Gastroesophageal sphincter (tissue), 3 donors: Measurements from ENCODE around the gene RASSF1.

Source experiments
- EP300 ChIP-seq: sonication (generic); formaldehyde crosslinking; IDR thresholded peaks from one replicate; pipeline ENCODE4 v1.6.1; 2017; ENCODE audit warnings: antibody characterized with exemption, mild to moderate bottlenecking
- POLR2A ChIP-seq, 2 donors: fragments of 450-650 bp; IDR thresholded peaks; one replicate each; pipeline ENCODE4 v1.6.1; 2017; ENCODE audit warnings: antibody characterized with exemption in 2 of 2, mild to moderate bottlenecking in 2 of 2, moderate library complexity in 1 of 2
- POLR2AphosphoS5 ChIP-seq: sonication (generic); formaldehyde crosslinking; IDR thresholded peaks from one replicate; pipeline ENCODE4 v1.6.1; 2017; ENCODE audit warnings: antibody characterized with exemption
- TF ChIP-seq, protein P1 (sequence below), 4 experiments: fragments of 200-600 bp in 2 of 4; fragments of 450-650 bp in 2 of 4; sonication (generic) in 1 of 4; IDR thresholded peaks; one replicate each; pipeline ENCODE4 v1.5.1; 2017 to 2019; ENCODE audit warnings: antibody characterized with exemption in 4 of 4, mild to moderate bottlenecking in 2 of 4, moderate library complexity in 2 of 4

DNA sequence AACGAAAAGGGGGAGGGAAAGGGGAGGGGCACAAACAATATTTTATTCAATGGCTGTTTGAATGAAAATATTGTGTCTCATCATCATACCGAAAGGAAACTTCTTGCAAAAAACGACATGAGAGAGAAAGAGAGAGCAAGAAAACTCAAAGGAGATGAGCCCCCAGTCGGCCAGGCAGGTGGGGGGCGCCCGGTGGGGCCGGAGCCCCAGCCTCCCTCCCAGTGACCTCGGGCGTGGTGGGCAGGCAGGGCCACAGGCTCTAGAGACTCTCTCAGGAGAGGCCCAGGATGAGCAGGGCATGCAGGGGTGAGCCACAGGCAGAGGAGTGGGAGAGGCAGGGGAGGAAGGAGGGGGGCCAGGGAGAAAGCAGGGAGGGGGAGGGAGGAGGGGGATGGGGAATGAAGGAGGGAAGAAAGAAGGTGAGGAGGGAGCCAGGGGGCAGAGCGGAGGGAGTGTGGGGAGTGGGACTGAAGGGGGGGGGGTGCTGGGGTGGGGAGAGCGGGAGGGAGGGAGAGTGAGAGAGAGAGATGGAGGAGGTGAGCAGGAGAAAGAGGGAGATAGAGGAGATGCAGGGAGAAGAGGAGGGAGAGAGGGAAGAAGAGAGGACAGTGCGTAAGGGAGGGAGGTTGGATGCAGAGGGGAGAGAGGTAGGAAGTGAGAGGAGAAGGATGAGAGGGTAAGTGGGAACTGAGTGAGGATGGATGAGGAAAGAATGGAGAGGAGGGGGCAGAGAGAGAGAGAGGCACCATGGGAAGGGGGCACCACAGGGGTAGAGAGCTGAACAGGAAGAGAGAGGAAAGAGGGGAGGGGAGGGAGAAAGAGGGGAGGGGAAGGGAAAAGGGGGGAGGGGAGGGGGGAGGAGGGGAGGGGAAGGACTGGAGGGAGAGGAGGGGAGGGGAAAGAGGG is 32.8 kb upstream of the RASSF1 start:
- TF ChIP-seq, protein P1, sequence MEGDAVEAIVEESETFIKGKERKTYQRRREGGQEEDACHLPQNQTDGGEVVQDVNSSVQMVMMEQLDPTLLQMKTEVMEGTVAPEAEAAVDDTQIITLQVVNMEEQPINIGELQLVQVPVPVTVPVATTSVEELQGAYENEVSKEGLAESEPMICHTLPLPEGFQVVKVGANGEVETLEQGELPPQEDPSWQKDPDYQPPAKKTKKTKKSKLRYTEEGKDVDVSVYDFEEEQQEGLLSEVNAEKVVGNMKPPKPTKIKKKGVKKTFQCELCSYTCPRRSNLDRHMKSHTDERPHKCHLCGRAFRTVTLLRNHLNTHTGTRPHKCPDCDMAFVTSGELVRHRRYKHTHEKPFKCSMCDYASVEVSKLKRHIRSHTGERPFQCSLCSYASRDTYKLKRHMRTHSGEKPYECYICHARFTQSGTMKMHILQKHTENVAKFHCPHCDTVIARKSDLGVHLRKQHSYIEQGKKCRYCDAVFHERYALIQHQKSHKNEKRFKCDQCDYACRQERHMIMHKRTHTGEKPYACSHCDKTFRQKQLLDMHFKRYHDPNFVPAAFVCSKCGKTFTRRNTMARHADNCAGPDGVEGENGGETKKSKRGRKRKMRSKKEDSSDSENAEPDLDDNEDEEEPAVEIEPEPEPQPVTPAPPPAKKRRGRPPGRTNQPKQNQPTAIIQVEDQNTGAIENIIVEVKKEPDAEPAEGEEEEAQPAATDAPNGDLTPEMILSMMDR (IDR thresholded peaks at IDR 0.05), result no peak
- TF ChIP-seq POLR2A (IDR thresholded peaks at IDR 0.05) (no peak), POLR2AphosphoS5 (no peak), EP300 (no peak)
